Measurements from ENCODE around the gene RAB34.

Gene RAB34

DNA sequence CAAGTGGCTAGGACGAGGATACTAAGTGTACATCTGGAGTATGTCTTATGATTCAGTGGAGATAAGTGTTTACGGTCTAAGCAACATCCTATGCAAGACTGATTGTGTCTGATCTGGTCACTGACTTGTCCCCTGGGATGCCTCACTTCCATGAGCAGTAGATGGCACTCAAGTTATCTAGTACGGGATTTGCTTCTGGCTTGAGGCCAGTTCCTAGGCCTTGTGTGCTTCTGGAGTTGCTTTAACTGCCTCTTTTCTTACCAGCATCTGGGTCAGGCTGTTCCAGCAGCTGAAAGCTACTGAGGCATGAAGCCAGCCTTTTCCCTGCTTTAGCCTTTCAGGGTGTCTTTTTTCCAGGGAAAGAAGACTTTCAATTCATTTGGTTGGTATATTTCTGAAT, 32.7 kb downstream of the RAB34 start:
- no peak for DNase-seq (ENCODE audit: low read depth)

- no peak for DNase-seq (ENCODE audit: low read depth)
These were observed 35.0 kb downstream of the RAB34 start for GRCh38 chr17:28682655-28683054.

- no peak for DNase-seq (ENCODE audit: low read depth)
These were observed 41.7 kb downstream of the RAB34 start for GRCh38 chr17:28675980-28676379.

GRCh38 chr17:28675490-28675889, 42.2 kb downstream of the RAB34 start:
- no peak for DNase-seq (ENCODE audit: low read depth)

DNA sequence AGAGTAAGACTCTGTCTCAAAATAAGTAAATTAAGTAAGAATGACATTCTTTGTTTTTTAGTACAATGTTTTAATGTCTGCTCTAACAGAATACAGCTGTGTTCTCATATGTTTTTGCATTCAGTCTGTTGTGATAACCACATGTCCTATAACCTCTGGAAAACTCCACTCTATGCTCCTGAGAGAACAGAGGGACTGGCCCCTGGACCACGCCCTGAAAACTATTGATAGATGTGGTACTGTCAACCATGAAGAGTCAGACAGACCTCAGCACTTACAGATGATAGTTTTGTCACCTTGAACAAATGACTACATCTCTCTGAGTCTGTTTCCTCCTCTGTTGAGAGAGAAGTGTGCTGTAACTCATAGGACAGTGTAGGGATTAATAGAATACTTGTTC, 47.8 kb downstream of the RAB34 start:
- DNase-seq (ENCODE audit: low read depth), result no peak

- DNase-seq (ENCODE audit: low read depth), result no peak
These were observed 49.8 kb downstream of the RAB34 start for GRCh38 chr17:28667870-28668269.

- DNase-seq (ENCODE audit: low read depth), result no peak
These were observed 51.7 kb downstream of the RAB34 start for GRCh38 chr17:28665994-28666393.

Measured in HS-5 (cell line).